A549 (cell line): ENCODE measurements around the gene SERPINB4. TPM values are rescaled to one million over a fixed set of nuclear protein-coding genes. Genes with fewer than 3 reads are reported as not detected.

Experiments used
- ATAC-seq, 2 experiments: fragments of 200-7000 bp in 1 of 2; fragments of >200 bp in 1 of 2; cut with Nextera tagmentation in 1 of 2; cut with Tn5 transposase in 1 of 2; 3 replicates each; pipeline versions ENCODE4 v1.8.0 to v1.9.1; 2018 to 2020; ENCODE audit warnings: mild to moderate bottlenecking in 1 of 2, moderate library complexity in 1 of 2
- CTCF ChIA-PET: fragments of 300-600 bp; sonication (Branson Sonifier 250); formaldehyde crosslinking; extraction: SDS; loops from one replicate; lab custom pipeline; 2021; ENCODE audit warnings: antibody characterized with exemption, inconsistent platforms; lab: Yijun Ruan, JAX
- POLR2A ChIA-PET: fragments of 350-600 bp; formaldehyde crosslinking; extraction: SDS; loops from one replicate; lab custom pipeline; 2021; ENCODE audit warnings: antibody characterized with exemption, inconsistent platforms; lab: Yijun Ruan, JAX
- DNase-seq, 2 experiments: peaks; one replicate each; pipeline versions ENCODE4 v3.0.0 to v3.0.0-alpha.2; 2011 to 2016; ENCODE audit warnings: low read depth in 1 of 2, low spot score in 1 of 2
- FAIRE-seq: peaks from 2 replicates; lab custom pipeline; 2011; peaks lifted over from hg19 to GRCh38; lab: Jason Lieb, UNC
- H3K27ac ChIP-seq, 2 experiments: fragments of >200 bp; sonication (Bioruptor Twin); formaldehyde crosslinking; 3 replicates each; pipeline ENCODE4 v1.5.1; 2016 to 2017
- H3K4me1 ChIP-seq: fragments of >200 bp; sonication (Bioruptor Twin); formaldehyde crosslinking; 3 replicates; pipeline ENCODE4 v1.6.1; 2016
- H3K4me2 ChIP-seq: fragments of >200 bp; sonication (Bioruptor Twin); formaldehyde crosslinking; 3 replicates; pipeline ENCODE4 v1.6.1; 2016
- H3K4me3 ChIP-seq: fragments of >200 bp; sonication (Bioruptor Twin); formaldehyde crosslinking; 3 replicates; pipeline ENCODE4 v1.5.1; 2016
- H3K9me3 ChIP-seq: fragments of >200 bp; sonication (Bioruptor Twin); formaldehyde crosslinking; 3 replicates; pipeline ENCODE4 v1.6.1; 2016
- BCL3 ChIP-seq: fragments of >200 bp; sonication (Bioruptor Twin); formaldehyde crosslinking; IDR thresholded peaks from 3 replicates; pipeline ENCODE4 v1.6.1; 2016
- CBX2 ChIP-seq: fragments of 200-600 bp; sonication (generic); IDR thresholded peaks from 2 replicates; pipeline ENCODE4 v1.6.1; 2016; ENCODE audit warnings: low read depth, mild to moderate bottlenecking, borderline replicate concordance
- CHD4 ChIP-seq: fragments of 200-600 bp; sonication (generic); IDR thresholded peaks from 2 replicates; pipeline ENCODE4 v1.6.1; 2016; ENCODE audit warnings: antibody characterized with exemption, mild to moderate bottlenecking, borderline replicate concordance
- CTCF ChIP-seq: fragments of >200 bp; sonication (Bioruptor Twin); formaldehyde crosslinking; IDR thresholded peaks from 3 replicates; pipeline ENCODE4 v1.5.1; 2016
- EHMT2 ChIP-seq: fragments of 200-600 bp; sonication (generic); IDR thresholded peaks from 2 replicates; pipeline ENCODE4 v1.6.1; 2016; ENCODE audit warnings: antibody characterized with exemption, low read depth, mild to moderate bottlenecking, moderate library complexity
- ELK1 ChIP-seq: fragments of 150-350 bp; IDR thresholded peaks from 2 replicates; pipeline ENCODE4 v1.6.1; 2014; ENCODE audit warnings: low read depth, mild to moderate bottlenecking, low read length
- ESRRA ChIP-seq: fragments of 150-350 bp; IDR thresholded peaks from 2 replicates; pipeline ENCODE4 v1.6.1; 2014; ENCODE audit warnings: mild to moderate bottlenecking, low read length, borderline replicate concordance
- FOSL2 ChIP-seq, 2 experiments: fragments of 450-650 bp in 1 of 2; fragments of >200 bp in 1 of 2; sonication (Bioruptor Twin) in 1 of 2; formaldehyde crosslinking; IDR thresholded peaks; 2 replicates each; pipeline versions ENCODE4 v1.5.0 to v1.6.1; 2016 to 2020; ENCODE audit warnings: mild to moderate bottlenecking in 1 of 2, moderate library complexity in 1 of 2
- HEYL ChIP-seq: fragments of 250-450 bp; sonication (Bioruptor Pico); IDR thresholded peaks from 2 replicates; pipeline ENCODE4 v1.8.0; 2021; ENCODE audit warnings: mild to moderate bottlenecking, moderate library complexity
- MAFK ChIP-seq: fragments of 450-650 bp; IDR thresholded peaks from 2 replicates; pipeline ENCODE4 v1.6.1; 2014; ENCODE audit not compliant: partially characterized antibody
- MAZ ChIP-seq: fragments of 150-350 bp; IDR thresholded peaks from 2 replicates; pipeline ENCODE4 v1.6.1; 2014; ENCODE audit warnings: antibody characterized with exemption, low read depth, low read length, borderline replicate concordance
- PHF8 ChIP-seq: fragments of 200-600 bp; sonication (generic); IDR thresholded peaks from 2 replicates; pipeline ENCODE4 v1.6.1; 2016; ENCODE audit warnings: low read depth, mild to moderate bottlenecking, antibody characterized with exemption, moderate library complexity, borderline replicate concordance
- RAD21 ChIP-seq, 2 experiments: fragments of >200 bp in 1 of 2; sonication (Bioruptor Twin) in 1 of 2; formaldehyde crosslinking in 1 of 2; IDR thresholded peaks in 1 of 2; conservative IDR thresholded peaks in 1 of 2; 2 replicates in 1 of 2; 3 replicates in 1 of 2; pipeline ENCODE4 v1.6.1; 2012 to 2018; ENCODE audit warnings: inconsistent platforms in 1 of 2
- RARB ChIP-seq: fragments of 250-450 bp; sonication (Bioruptor Pico); IDR thresholded peaks from 2 replicates; pipeline ENCODE4 v1.8.0; 2021; ENCODE audit warnings: mild to moderate bottlenecking, moderate library complexity
- RCOR1 ChIP-seq: fragments of 150-350 bp; IDR thresholded peaks from 2 replicates; pipeline ENCODE4 v1.6.1; 2014; ENCODE audit warnings: antibody characterized with exemption, low read length, low read depth
- REST ChIP-seq: fragments of 200-600 bp; sonication (generic); IDR thresholded peaks from 2 replicates; pipeline ENCODE4 v1.6.1; 2016; ENCODE audit warnings: antibody characterized with exemption, mild to moderate bottlenecking, moderate library complexity
- TP53 ChIP-seq: fragments of 250-450 bp; sonication (Bioruptor Pico); IDR thresholded peaks from 2 replicates; pipeline ENCODE4 v1.5.0; 2021; ENCODE audit warnings: mild to moderate bottlenecking, moderate library complexity
- USF2 ChIP-seq: fragments of 450-650 bp; IDR thresholded peaks from 2 replicates; pipeline ENCODE4 v1.6.1; 2014; ENCODE audit warnings: antibody characterized with exemption
- ZC3H11A ChIP-seq: fragments of 450-650 bp; IDR thresholded peaks from 2 replicates; pipeline ENCODE4 v1.6.1; 2014; ENCODE audit warnings: antibody characterized with exemption, mild to moderate bottlenecking
- ZNF302 ChIP-seq: fragments of 250-450 bp; sonication (Bioruptor Pico); IDR thresholded peaks from 2 replicates; pipeline ENCODE4 v1.9.0; 2021; ENCODE audit warnings: inconsistent platforms, mild to moderate bottlenecking, moderate library complexity
- WGBS: methylation state at CpG from one replicate; pipeline ENCODE4 v1.1.6; 2017; ENCODE audit errors: missing lambda C conversion rate; 5-methylcytosine and 5-hydroxymethylcytosine counted together
- polyA plus RNA-seq, 4 experiments: library from polyadenylated mRNA; depleted of rRNA in 3 of 4; stranded (reverse); fragments of >200 nt; fragmentation: RNase III in 1 of 4; extraction: RNeasy Plus Mini Kit Qiagen cat#74134 plus additional on column Dnase treatment in 1 of 4; gene quantifications; 2 replicates in 3 of 4; 3 replicates in 1 of 4; pipeline ENCODE4 v1.2.3, GENCODE V29; 2011 to 2017

Gene SERPINB4
- polyA plus RNA-seq, 2 of the 4 experiments (the other 2 are of a cell fraction), result 0.15 to 0.16 TPM

GRCh38 chr18:63624863-63625262, 19.2 kb downstream of the SERPINB4 start:
- DNase-seq (no peak), ATAC-seq (no peak), FAIRE-seq (no peak)
- Histone ChIP-seq H3K4me3 (no peak overlapping the region), H3K4me1 (no peaks in the 10 kb centered on the region), H3K4me2 (no peak overlapping the region), H3K27ac (no peak overlapping the region), H3K9me3 (no peaks in the 10 kb centered on the region)
- ChIA-PET POLR2A (no interaction called here), CTCF (no interaction called here)
- WGBS, result 16% methylated on average over 2 of the region's 3 CpGs
- TF ChIP-seq RAD21 (conservative IDR thresholded peaks at IDR 0.05 in 1 of 2, IDR thresholded peaks at IDR 0.05 in 1 of 2) (no peak), CBX2 (no peak), BCL3 (no peak), EHMT2 (no peak), RARB (CRISPR knock-in tag) (no peak), ELK1 (no peak), ESRRA (no peak), CTCF (no peak), USF2 (no peak)

GRCh38 chr18:63619661-63620060, 24.4 kb downstream of the SERPINB4 start:
- Histone ChIP-seq H3K4me1 (no peaks in the 10 kb centered on the region), H3K4me3 (no peak overlapping the region), H3K9me3 (no peaks in the 10 kb centered on the region), H3K4me2 (no peak overlapping the region), H3K27ac (no peak overlapping the region)
- POLR2A ChIA-PET, result no interaction called here
- TF ChIP-seq RAD21 (conservative IDR thresholded peaks at IDR 0.05 in 1 of 2, IDR thresholded peaks at IDR 0.05 in 1 of 2) (no peak), HEYL (CRISPR knock-in tag) (no peak), REST (no peak), TP53 (CRISPR knock-in tag) (no peak), PHF8 (no peak), FOSL2 (IDR thresholded peaks at IDR 0.05) (no peak), FOSL2 (CRISPR knock-in tag; IDR thresholded peaks at IDR 0.05) (no peak), RCOR1 (no peak), CHD4 (no peak), EHMT2 (no peak), ZC3H11A (no peak), MAZ (no peak), ZNF302 (CRISPR knock-in tag) (no peak), MAFK (no peak)
- CTCF ChIA-PET, result interaction anchor here (0.8 kb wide), 1 partner anchor 102 kb away, joined by 4 read pairs; no protein-coding TSS in a partner anchor
- WGBS, result 76% methylated on average over 3 of the region's 3 CpGs
- ATAC-seq (no peak), FAIRE-seq (no peak), DNase-seq (no peak)
